ENCODE data around the gene COL23A1.

COL23A1 gene

DNA sequence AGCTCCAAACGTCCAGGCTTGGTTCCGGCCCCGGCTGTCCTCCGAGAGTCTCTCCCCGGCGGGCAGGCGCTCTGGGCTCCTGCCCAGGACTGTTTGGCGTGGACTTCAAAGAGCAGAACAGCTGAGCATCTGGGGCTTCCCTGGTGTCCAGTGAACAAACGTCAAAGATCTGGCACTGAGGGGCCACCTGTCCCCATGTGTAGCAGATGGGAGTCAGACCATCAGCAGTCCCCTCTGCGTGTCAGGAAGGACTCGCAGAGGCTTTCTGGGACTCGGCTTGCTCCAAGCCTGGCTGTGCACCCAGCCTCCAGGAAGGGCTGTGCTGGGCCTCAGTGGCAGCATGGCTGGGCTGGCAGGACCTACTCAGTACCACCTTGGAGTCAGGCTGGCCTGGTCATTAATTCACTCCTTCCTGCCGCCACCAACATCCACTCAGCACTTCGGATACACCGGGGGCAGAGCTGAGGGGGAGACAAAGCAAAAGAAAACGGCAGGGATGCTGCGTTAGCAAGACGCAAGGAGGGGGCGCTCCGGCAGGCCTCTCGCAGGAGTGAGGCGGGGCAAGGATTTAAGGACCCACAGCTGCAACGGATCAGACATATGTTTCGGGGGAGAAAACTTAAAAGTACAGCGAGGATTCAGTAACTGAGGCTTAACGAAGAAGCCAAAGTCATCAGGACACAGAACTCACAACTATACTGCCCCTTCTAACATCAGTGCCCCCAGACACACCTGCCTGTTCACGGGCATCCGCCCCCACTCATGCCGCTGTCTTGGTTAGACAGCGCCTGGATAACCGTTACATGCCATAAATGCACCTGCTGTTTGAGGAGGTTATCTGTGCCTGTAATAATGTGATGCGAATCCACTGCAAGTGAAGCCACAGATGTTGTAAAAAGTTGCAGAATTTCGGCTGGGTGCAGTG, 193.1 kb downstream of the COL23A1 start:
- DNase-seq (ENCODE audit: low read depth in 2 of 2): no peak

- no peak for DNase-seq (ENCODE audit: low read depth in 2 of 2)
These were observed 196.1 kb downstream of the COL23A1 start for GRCh38 chr5:178394074-178394473.

DNA sequence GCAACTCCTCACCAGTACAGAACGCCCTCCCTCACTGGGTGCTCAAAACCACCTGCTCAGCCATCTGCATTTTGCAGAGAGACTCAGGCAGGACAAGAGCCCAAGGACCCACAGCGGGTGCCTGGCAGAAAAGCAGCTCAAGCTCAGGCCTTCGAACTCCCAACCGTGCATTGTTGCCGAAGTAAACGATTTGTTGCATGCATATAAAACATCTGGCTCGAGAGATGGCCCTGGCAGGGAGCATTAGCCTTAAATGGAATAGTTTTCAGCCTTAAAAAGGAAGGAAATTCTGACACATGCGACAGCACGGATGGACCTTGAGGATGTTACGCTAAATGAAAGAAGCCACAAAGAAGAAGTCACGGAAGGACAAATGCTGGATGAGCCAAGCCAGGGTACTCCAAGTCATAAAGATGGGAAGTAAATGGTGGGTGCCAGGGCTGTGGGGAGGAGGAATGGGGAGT, 197.2 kb downstream of the COL23A1 start:
- no peak for DNase-seq (ENCODE audit: low read depth in 2 of 2)

GRCh38 chr5:178392386-178392785, 197.8 kb downstream of the COL23A1 start:
- DNase-seq (ENCODE audit: low read depth in 2 of 2): no peak

- no peak for DNase-seq (ENCODE audit: low read depth in 2 of 2)
These were observed 198.7 kb downstream of the COL23A1 start for GRCh38 chr5:178391480-178391879.

DNA sequence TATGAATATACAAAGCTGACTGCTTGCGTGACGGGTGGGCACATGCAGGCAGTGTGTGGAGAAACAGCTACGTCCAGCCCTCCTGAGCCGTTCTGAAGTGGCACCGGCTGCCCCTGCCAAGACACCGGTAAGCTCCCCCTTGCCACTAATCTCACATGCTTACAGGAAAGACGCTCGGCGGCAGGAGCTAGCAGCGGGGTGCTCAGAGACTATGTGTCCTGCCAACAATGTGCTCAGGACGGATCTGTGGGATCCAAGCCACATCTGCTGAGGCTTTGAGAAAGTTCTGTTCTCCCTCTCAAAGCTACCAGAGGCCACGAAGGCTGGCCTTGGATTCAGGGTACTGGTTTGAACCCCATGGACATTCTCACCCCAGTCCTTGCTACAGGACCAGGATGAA, 200.4 kb downstream of the COL23A1 start:
- DNase-seq (ENCODE audit: low read depth in 2 of 2): no peak

DNA sequence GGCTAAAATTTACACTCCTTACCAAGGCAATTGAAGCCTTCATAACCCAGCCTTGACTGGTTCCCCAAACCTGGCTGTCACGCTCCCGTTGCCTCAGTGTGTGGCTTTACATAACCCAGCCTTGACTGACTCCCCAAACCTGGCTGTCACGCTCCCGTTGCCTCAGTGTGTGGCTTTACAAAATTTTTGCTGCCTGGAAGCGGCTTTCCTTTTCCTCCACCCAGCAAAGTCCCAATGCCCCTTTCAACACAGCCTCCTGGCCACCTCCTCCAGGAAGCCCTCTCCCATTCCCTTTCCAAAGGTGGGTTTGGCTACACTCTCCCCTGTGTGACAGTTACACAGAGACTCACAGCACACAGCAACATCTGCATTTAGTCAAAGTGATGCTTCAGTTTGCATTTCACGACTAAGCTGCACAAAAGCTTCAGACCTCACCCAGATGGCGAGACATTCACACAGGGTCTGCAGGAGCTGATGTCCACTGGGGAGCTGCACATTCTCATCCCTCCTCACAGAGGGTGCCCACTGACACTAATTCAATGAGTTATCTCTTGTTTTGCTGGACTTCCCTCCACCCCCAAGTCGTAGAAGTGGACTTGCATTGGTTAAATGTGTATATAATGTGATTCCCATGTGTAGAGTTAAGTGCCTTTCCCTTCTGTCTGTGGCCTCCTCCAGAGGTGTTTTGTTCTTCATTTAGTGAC, 201.0 kb downstream of the COL23A1 start:
- no peak for DNase-seq (ENCODE audit: low read depth in 2 of 2)

DNA sequence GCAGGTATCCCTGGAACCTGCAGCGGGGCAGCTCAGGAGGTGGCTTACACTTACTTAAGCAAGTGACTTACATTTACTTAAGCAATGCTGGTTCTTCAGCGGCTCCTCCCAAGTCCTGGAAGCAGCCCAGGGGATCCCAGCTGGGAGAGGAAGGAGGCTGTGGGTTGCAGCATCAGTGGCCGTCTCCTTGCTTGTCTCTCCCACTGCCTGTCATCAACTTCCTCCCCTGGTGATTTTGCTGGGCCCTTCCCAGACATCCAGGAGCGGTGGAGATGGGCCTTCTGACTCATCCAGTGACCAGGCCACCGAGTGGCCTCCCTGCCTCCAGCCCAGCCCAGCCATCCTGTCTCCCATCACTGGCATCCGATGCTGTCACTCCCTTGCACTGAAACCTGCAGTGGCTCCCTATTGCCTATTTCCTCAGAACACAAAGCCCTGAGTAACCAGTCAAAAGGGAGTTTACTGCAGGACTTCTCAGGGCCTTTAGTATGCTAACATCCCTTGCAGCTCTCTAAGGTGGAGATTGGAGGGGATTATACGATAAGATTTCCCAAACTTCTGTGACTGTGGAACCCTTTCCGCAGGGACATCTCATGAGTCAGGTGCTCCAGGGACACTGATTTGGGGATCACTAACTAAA, 201.7 kb downstream of the COL23A1 start:
- no peak for DNase-seq (ENCODE audit: low read depth in 2 of 2)

GRCh38 chr5:178387856-178388190, 202.4 kb downstream of the COL23A1 start:
- no peak for DNase-seq (ENCODE audit: low read depth in 2 of 2)

DNA sequence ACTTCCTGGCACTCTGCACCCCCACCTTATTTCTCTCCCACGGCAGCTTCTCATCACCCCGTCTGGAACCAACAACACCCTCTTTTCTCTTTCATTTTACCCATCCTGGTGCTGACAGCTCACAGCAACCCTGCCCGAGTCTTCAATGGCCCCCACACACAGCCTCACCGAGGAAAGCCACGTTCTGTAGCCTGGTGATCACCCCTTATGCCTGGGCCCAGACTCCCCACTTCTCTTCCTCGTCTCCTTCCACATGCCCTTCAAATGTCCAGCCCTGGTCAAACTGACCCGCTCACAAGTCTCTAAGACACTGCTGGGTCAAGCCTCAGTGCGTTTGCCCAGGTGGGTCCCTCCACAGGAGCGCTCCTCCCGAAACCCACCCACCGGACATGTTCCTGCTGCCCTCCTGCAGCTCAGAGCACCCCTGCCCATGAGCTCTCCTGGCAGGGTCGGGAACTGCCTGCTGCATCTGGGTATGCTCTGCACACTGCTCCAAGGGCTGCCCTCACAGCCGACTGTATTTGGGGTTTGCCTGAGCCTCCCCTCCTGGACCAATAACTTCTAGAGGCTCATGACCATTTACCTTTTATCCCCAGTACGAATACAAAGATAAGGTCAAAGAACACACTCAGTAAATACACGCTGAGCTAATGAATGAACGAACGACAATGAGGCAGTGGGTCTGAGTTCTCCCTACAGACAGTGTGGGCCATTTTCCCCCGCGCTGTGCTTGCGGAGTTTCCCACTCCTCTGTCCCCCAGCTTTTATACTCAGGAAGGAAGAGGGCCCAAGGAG, 202.9 kb downstream of the COL23A1 start:
- DNase-seq (ENCODE audit: low read depth in 2 of 2): no peak

DNA sequence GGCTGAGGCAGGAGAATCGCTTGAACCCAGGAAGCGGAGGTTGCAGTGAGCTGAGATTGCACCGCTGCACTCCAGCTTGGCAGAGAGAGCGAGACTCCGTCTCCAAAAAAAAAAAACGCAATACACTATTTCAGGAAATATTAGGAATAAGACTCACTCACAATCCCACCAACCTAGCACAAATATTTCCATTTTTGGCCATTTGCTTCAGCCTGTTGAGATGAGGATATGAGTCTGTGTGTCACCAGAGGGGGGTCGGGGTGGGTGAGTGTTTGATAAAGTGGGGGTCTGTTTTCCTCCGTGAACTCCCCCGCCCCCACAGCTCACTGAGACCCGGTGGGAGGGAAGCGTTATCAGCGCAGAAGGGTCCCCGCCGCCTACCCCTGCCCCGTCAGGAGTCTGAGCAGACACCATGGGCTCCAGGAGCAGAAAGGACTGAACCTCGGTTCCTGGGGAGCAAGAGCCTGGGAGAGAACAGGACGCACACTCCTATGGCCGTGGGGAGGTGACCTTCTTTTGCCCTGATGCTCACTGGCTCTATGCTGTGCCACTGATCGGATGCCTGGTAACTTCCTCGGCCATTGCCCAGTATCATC, 203.8 kb downstream of the COL23A1 start:
- no peak for DNase-seq (ENCODE audit: low read depth in 2 of 2)

DNA sequence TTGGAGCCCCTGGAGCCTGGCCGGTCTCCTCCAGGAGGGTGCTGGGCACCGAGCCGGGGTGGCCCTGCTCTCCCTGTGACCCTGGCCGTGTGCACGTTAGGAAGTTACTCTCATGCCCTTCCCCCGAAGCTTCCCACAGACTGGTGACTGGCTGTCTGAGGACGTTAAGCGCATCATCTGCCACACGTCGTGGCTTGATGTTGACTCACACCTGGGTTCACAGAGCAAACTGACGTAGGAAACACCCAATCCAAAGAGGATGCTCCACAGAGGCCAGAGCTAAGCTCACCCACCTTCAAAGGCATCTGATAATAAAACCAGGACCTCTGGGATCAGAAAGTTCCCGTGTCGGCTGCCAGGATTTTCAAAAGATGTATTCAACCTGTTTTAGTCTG, 204.7 kb downstream of the COL23A1 start:
- no peak for DNase-seq (ENCODE audit: low read depth in 2 of 2)

DNA sequence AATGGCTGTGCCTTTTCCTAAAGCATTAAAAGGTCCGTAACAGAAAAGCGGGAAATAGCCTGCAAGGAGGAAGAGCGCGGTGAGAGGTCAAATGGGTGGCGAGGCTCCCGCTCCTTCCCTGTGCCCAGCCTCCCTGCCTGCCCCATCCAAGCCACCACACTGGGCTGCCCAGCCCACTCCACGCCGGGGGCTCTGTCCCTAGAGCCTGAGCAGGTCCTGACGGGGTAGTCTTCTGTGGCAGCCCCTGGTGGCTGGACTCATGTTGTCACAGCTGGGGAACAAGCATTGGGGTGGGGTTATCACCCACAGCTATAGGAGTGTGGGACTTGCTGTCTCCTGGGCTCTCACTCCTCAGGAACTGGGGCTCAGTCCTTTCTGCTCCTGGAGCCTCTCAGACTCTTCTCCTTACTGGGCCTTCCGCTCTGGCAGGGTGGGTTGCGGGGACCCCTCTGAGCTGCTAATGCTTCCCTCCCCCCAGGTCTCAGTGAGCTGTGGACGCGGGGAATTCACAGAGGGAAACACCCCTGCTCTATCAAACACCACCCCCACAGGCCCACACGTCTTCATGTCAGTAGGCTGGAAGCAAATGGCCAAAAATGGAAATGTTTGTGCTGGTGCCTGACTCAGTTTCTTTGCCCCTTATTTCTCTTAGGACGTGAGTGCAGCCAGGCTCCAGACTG, 205.2 kb downstream of the COL23A1 start:
- no peak for DNase-seq (ENCODE audit: low read depth in 2 of 2)

- no peak for DNase-seq (ENCODE audit: low read depth in 2 of 2)
These were observed 206.0 kb downstream of the COL23A1 start for GRCh38 chr5:178383919-178384815.

GRCh38 chr5:178383301-178383918, 206.8 kb downstream of the COL23A1 start:
- DNase-seq (ENCODE audit: low read depth in 2 of 2): no peak

DNA sequence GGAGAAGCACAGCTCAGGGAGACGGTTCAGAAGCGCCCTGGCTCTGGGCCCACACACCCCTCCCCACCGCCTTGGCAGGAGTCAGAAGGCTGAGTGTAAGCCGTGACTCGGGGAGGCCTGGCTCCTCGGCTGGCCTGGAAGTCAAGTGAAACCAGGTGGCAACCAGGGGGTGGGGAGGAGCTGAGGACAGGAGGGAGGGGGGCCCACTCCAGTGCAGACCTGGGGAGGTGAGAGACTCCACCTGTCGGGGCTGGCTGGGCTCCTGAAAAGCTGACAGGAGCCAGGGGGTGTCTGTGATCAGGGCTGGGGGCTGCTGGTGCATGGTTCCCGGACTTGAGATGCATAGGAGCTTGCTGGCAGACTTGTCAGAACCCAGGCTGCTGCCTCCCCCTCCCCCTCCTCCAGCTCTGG, 207.4 kb downstream of the COL23A1 start:
- DNase-seq (ENCODE audit: low read depth in 2 of 2): no peak

- DNase-seq (ENCODE audit: low read depth in 2 of 2): no peak
These were observed 208.1 kb downstream of the COL23A1 start for GRCh38 chr5:178381921-178382695.

GRCh38 chr5:178381206-178381605, 209.0 kb downstream of the COL23A1 start:
- DNase-seq (ENCODE audit: low read depth in 2 of 2): no peak
